Smooth muscle cell (in vitro differentiated cells): ENCODE results near the gene HSPA1L. TPM values are rescaled to one million over a fixed set of nuclear protein-coding genes. Genes with fewer than 3 reads are reported as not detected.

Experiments used
- DNase-seq: peaks from one replicate; lab custom pipeline; 2025; ENCODE audit not compliant: unreplicated experiment; lab: John Stamatoyannopoulos, UW
- H2AFZ ChIP-seq: fragments of 200-600 bp; sonication (generic); 2 replicates; pipeline ENCODE4 v1.6.0; 2016; ENCODE audit warnings: antibody characterized with exemption, low read depth, mild to moderate bottlenecking
- H3F3A ChIP-seq: fragments of 200-600 bp; sonication (generic); 2 replicates; pipeline ENCODE4 v1.6.0; 2017; ENCODE audit warnings: antibody characterized with exemption, low read depth
- H3K27ac ChIP-seq: fragments of 200-600 bp; sonication (generic); 2 replicates; pipeline ENCODE4 v1.5.1; 2016; ENCODE audit warnings: low read depth, mild to moderate bottlenecking
- H3K27me3 ChIP-seq: fragments of 200-600 bp; sonication (generic); 2 replicates; pipeline ENCODE4 v1.6.1; 2016; ENCODE audit warnings: low read depth, mild to moderate bottlenecking
- H3K36me3 ChIP-seq: fragments of 200-600 bp; sonication (generic); 2 replicates; pipeline ENCODE4 v1.5.1; 2016; ENCODE audit warnings: low read depth
- H3K4me1 ChIP-seq: fragments of 200-600 bp; sonication (generic); 2 replicates; pipeline ENCODE4 v1.5.1; 2016; ENCODE audit warnings: low read depth
- H3K4me2 ChIP-seq: fragments of 200-600 bp; sonication (generic); 2 replicates; pipeline ENCODE4 v1.6.0; 2016; ENCODE audit warnings: mild to moderate bottlenecking
- H3K4me3 ChIP-seq: fragments of 200-600 bp; sonication (generic); 2 replicates; pipeline ENCODE4 v1.5.1; 2016; ENCODE audit warnings: mild to moderate bottlenecking
- H3K79me2 ChIP-seq: fragments of 200-600 bp; sonication (generic); 2 replicates; pipeline ENCODE4 v1.6.0; 2016; ENCODE audit warnings: low read depth, mild to moderate bottlenecking
- H3K9ac ChIP-seq: fragments of 200-600 bp; sonication (generic); 2 replicates; pipeline ENCODE4 v1.6.0; 2016; ENCODE audit warnings: low read depth
- H3K9me3 ChIP-seq: fragments of 200-600 bp; sonication (generic); replicated peaks from 2 replicates; pipeline ENCODE4 v1.5.1; 2016; ENCODE audit warnings: low read depth
- H4K20me1 ChIP-seq: fragments of 200-600 bp; sonication (generic); 2 replicates; pipeline ENCODE4 v1.6.0; 2016; ENCODE audit warnings: low read depth
- whole genome bisulfite sequencing: methylation state at CpG from one replicate; pipeline ENCODE4 v1.1.7; 2016; ENCODE audit warnings: low lambda C conversion rate; 5-methylcytosine and 5-hydroxymethylcytosine counted together
- polyA plus RNA-seq: library from polyadenylated mRNA; unstranded; fragments of >200 nt; fragmentation: Nextera tagmentation; extraction: Ambion mirVana; gene quantifications from 2 replicates; pipeline ENCODE4 v1.2.1, GENCODE V29; 2016
- total RNA-seq: library from RNA; depleted of rRNA; stranded (reverse); fragments of >200 nt; gene quantifications from 2 replicates; pipeline ENCODE4 v1.2.3, GENCODE V29; 2014
- TF ChIP-seq, protein P1 (sequence below): fragments of 200-600 bp; sonication (generic); IDR thresholded peaks from 2 replicates; pipeline ENCODE4 v1.5.1; 2017; ENCODE audit warnings: borderline replicate concordance, mild to moderate bottlenecking, antibody characterized with exemption; ENCODE audit not compliant: insufficient read depth, poor library complexity, severe bottlenecking

Gene HSPA1L
- total and polyA plus RNA-seq, 2 experiments from 2014 or later: 0.19 to 0.63 TPM

DNA sequence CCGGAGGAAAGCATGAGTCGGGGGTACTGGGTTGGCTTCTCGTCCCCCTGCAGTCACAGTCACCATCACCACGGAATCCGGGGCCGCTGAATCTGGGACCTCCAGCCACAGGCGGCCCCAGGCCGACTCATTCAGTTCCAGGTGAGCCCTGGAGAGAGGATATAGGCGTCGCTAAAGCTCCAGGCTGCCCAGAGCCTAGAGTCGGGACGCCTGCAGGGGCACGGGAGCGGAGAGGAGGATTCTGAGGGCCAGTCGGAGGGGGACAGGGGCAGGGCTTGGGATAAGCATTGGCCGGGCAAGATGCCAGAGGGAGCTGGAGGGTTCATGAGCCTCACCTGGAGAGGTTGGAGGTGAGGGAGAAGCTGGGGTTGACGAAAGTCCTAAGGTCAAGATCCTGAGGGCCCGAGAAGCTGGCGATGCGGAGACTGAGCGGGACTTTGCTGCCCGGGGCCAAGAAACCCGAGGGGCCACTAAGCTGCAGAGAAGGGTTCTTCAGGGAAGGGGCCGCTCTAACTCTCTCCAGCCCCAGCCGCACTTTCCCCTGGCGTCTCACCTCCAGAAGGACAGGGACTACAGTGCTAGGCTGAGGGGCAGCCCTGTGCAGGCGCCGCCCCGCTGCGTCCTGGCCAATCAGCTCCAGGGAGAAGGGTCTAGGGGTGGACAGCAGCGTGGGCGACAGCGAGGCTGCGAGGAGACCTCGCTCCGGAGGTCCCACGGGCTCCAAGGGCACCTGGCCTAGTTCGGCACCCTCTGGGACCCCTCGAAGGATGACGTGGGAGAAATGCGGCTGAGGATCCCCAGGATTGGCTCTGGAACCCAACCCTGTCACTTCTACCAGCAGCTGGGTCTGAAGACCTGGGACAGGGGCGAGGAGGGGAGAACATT lies 48.9 kb downstream of the HSPA1L start:
- TF ChIP-seq, protein P1, sequence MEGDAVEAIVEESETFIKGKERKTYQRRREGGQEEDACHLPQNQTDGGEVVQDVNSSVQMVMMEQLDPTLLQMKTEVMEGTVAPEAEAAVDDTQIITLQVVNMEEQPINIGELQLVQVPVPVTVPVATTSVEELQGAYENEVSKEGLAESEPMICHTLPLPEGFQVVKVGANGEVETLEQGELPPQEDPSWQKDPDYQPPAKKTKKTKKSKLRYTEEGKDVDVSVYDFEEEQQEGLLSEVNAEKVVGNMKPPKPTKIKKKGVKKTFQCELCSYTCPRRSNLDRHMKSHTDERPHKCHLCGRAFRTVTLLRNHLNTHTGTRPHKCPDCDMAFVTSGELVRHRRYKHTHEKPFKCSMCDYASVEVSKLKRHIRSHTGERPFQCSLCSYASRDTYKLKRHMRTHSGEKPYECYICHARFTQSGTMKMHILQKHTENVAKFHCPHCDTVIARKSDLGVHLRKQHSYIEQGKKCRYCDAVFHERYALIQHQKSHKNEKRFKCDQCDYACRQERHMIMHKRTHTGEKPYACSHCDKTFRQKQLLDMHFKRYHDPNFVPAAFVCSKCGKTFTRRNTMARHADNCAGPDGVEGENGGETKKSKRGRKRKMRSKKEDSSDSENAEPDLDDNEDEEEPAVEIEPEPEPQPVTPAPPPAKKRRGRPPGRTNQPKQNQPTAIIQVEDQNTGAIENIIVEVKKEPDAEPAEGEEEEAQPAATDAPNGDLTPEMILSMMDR: no peak
- Histone ChIP-seq H3K9me3 (no peaks in the 10 kb centered on the region), H3K4me3 (no peak overlapping the region), H3K79me2 (no peaks in the 10 kb centered on the region), H3K4me2 (peak overlapping the region; percentile 71), H3K27ac (no peak overlapping the region), H4K20me1 (no peaks in the 10 kb centered on the region), H2AFZ (no peak overlapping the region), H3K27me3 (no peaks in the 10 kb centered on the region), H3F3A (no peaks in the 10 kb centered on the region), H3K36me3 (no peaks in the 10 kb centered on the region), H3K9ac (no peak overlapping the region), H3K4me1 (peaks cover 13% of the 10 kb centered on the region)
- 74% methylated on average over 38 of the region's 42 CpGs for WGBS
- no peak for DNase-seq

DNA sequence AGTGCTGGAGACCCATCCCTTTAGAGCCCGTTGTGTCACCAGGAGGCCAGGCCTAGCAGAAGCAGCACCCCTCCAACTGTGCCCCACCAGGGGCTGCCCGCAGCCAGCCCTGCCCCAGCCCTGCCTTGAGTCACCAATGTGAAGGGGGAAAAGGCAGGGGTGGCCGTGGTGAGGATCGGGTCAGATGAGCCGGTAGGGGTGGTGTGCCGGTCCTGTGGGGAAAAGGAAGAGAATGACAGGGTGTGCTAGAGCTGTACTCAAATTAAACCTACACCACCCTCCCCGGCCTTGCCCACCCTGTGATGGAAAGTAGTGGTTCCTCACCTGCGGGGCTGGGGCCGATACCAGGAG lies 49.5 kb downstream of the HSPA1L start:
- 89% methylated on average over 9 of the region's 9 CpGs for WGBS
- no peaks in the 10 kb centered on the region for H4K20me1 ChIP-seq
- no peaks in the 10 kb centered on the region for H3F3A ChIP-seq
- no peak overlapping the region for H3K4me3 ChIP-seq
- TF ChIP-seq, protein P1: no peak
- no peaks in the 10 kb centered on the region for H3K27me3 ChIP-seq
- no peaks in the 10 kb centered on the region for H3K9me3 ChIP-seq
- no peak overlapping the region for H3K4me2 ChIP-seq
- no peak for DNase-seq
- H3K9ac ChIP-seq: no peak overlapping the region
- no peaks in the 10 kb centered on the region for H3K36me3 ChIP-seq
- peaks cover 13% of the 10 kb centered on the region for H3K4me1 ChIP-seq
- H3K79me2 ChIP-seq: no peaks in the 10 kb centered on the region
- H3K27ac ChIP-seq: no peak overlapping the region
- H2AFZ ChIP-seq: no peak overlapping the region

- Histone ChIP-seq H3K4me2 (no peak overlapping the region), H3K9ac (no peak overlapping the region), H3K9me3 (no peaks in the 10 kb centered on the region), H3K27ac (no peak overlapping the region), H3K4me1 (peaks cover 13% of the 10 kb centered on the region), H2AFZ (no peak overlapping the region), H3F3A (no peaks in the 10 kb centered on the region), H3K27me3 (no peaks in the 10 kb centered on the region), H4K20me1 (no peaks in the 10 kb centered on the region), H3K79me2 (no peaks in the 10 kb centered on the region), H3K4me3 (no peak overlapping the region), H3K36me3 (no peaks in the 10 kb centered on the region)
- TF ChIP-seq, protein P1: no peak
- WGBS: 69% methylated on average over 4 of the region's 4 CpGs
- no peak for DNase-seq
Observed at GRCh38 chr6:31764198-31764597, 50.9 kb downstream of the HSPA1L start.

DNA sequence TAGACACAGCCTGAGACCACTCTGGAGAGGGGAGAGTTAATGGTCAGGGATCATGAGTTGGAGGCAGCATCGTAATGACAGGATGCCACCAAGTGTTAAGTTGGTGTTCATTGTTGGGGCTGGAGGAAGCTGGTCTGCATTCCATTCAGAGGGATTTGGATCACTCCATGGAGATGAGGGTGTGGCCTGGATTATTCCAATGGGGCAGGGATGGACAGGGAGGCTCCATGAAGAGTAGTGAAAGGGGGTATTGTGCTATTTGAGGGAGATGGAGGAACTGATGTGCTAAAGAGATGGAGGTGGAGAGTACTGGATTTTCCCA lies 51.5 kb downstream of the HSPA1L start:
- peaks cover 13% of the 10 kb centered on the region for H3K4me1 ChIP-seq
- H3K27ac ChIP-seq: no peak overlapping the region
- no peaks in the 10 kb centered on the region for H3K9me3 ChIP-seq
- no peaks in the 10 kb centered on the region for H4K20me1 ChIP-seq
- no peak overlapping the region for H3K9ac ChIP-seq
- WGBS: 0% methylated on average over 1 of the region's 1 CpG
- TF ChIP-seq, protein P1: no peak
- no peaks in the 10 kb centered on the region for H3F3A ChIP-seq
- H3K4me3 ChIP-seq: no peak overlapping the region
- H3K27me3 ChIP-seq: no peaks in the 10 kb centered on the region
- no peaks in the 10 kb centered on the region for H3K79me2 ChIP-seq
- H3K36me3 ChIP-seq: no peaks in the 10 kb centered on the region
- H3K4me2 ChIP-seq: no peak overlapping the region
- DNase-seq: no peak
- H2AFZ ChIP-seq: no peak overlapping the region
